Measurements from ENCODE around the gene ZNF775.

GRCh38 chr7:150355666-150356059 is 23.5 kb upstream of the ZNF775 start:
- TF ChIP-seq CTCF (conservative IDR thresholded peaks at IDR 0.05 in 1 of 2, IDR thresholded peaks at IDR 0.05 in 1 of 2; ENCODE audit: extremely low read depth in 1 of 2, insufficient read depth in 1 of 2, low read depth in 1 of 2, low read length in 2 of 2) (no peak), EZH2 (IDR thresholded peaks at IDR 0.05; ENCODE audit: borderline replicate concordance, low read length) (no peak)
